ENCODE data around the gene GADL1.
A peak's percentile ranks its signal among the peaks of the same experiment; 100 is the strongest.

GADL1 gene

DNA sequence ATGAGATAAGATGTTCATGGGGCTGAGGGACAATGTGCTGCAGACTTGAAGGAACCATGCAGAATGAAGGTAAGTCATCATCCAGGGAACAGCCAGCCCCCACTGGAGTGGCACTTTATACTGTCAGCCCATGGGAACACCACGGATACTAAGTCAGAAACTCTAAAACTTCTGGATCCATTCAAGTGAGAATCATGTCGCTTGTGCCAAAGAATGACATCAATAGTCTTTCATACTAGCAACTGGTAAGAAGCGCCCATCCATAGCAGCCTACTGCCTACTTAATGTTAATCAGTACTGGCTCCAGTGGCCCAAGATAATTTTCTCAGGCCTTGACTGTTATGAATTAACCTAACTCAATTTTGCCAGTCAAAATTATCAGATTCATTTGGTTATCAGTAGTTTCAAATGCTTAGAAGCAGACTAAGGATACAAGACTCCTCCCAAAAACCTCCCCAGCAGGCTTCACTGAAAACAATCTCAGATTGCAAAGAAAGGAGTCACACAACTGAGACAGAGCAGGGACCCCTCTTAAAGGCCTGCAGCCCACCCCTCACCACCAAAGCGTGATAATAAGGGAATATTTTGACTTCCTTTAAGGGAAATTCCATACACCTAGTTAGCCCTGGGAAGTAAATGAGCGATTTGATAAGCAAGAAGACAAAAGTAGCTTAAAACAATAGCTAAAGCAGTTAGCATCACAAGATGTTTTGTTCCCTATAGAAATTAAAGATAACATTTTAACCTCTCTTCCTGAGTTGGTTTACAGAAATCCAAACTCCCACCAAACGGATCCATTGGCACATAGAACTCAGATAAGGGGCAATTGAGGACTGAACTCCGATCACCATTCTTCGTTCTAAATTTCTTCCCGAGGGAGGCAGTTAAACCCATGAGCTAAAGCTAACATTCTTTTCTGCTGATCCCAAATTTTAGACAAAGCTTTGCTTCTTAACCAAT, 189.2 kb downstream of the GADL1 start:
- intact Hi-C loops (cut with DNase I), result no loop called here

DNA sequence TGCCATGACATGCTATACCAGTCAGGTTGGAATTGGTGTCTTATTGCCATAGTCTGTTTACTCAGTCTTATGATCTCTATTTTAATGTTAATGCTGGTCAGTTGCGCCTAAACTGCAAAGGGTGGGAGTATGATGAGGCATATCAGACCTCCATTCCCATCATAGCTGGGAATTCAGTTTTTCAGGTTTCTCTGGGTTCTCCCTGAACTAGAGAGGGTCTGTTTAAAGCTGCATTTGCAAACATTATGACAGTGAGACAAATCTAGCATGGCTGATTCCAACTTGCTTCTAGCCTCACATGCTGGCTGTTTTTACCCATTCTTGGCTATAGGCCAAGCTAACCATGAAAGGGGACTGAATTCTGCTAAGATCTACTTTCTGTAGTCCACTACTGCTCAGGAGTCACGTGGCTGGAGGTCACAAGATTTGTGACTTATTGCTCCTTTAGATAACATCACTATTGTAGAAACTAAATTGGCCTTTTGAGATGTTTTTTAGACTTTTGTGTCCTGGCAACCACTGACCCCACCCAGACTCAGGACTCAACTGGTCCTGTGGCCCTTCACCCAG, 191.5 kb downstream of the GADL1 start:
- intact Hi-C loops (cut with DNase I), result no loop called here
- no peak for DNase-seq

More for the DNA sequence above, 189.2 kb downstream of the GADL1 start:
- no peak for DNase-seq

DNA sequence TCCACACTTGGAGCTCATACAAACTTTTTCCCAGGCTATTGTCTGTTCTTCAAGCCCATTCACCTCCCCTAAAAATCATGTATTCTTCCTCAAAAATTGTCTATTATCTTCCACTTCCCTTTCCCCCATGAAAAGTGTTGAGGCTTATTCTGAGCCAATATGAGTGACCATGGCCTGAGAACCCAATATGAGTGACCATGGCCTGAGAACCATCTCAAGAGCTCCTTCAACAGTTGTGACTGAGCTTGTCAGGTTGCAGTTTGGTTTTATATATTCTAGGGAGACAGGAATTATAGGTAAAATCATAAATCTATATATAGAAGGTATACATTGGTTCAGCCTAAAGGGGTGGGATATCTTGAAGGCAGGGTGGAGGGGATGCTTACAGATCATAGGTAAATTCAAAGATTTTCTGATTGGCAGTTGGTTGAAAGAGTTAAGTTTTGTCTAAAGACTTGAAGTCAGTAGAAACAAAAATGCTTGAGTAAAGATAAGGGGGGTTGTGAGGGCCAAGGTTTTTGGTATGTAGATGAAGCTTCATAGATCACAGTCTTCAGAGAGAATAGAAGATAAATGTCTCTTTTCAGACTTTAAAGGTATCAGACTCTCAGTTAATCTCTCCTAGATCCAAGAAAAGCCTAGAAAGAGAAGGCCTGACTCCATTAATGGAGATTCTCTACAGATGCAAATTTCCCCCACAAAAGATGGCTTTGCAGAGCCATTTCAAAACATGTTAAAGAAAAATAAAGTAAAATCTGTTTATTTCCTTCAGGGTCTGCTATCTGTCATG, 192.2 kb downstream of the GADL1 start:
- DNase-seq, result no peak
- intact Hi-C loops (cut with DNase I), result no loop called here

DNA sequence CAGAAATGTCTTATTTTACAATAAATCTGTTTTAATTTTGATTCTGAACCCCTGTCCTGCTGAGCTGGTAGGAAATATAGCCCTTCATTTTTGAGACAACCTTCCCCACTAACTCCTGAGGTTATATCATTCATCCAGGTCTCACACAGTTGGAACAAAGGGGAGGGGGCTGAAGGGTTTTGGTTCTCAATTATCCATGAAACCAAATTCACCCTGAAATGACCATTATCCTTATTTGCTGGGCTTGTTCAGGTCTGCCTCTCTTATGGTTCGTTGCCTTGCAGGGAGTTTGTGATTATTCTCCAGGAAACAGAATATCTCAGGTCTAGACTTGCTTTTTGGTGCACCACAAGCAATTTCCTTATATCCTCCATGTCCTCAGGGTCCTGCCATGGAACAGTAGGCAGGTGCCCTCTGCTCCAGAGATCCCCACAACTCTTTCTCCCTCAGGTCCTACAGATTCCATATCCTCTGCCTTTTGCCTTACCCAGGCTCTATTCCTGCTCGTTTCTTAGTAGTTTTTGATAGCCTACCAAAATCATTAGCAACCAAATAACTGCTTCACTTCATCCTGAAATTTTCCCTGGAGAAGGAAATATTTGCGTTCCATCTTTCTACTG, 193.6 kb downstream of the GADL1 start:
- intact Hi-C loops (cut with DNase I), result no loop called here
- DNase-seq, result no peak

DNA sequence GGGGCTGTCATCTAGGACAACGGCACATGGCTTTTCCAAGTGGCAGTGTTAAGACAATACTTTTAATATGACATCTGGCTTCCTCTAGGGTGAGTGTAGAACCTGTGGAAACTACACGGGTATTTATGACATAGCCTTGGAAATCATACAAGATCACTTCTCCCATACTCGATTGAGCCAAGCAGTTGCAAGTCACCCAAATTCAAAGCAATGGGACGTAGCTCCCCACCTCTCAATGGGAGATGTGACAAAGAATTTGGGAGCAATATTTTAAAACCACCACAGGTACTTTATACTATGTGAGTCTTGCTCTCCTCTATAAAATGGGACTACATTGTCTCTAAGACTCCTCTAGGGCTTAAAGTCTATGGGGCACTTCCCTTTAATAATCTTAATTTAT, 194.5 kb downstream of the GADL1 start:
- intact Hi-C loops (cut with DNase I), result loop anchor here (10.0 kb wide), 1 partner anchor 505 kb away; no protein-coding TSS in a partner anchor
- DNase-seq, result no peak

DNA sequence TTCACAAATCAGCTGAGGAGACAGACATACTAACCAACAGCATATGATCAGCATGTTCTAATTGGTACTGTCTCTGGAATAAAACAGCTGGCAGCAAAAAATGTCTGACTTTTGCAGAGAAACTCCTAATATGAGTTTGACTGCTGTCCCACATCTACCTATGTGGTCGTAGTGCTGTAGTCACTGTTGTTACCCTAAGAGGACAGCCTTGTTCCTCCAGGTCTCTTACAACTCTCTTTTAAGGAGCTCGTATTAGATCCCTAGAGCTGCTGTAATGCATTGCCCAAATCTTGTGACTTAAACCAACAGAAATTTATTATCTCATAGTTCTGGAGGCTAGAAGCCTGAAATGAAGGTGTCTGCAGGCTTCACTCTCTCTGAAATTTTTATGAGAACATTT, 195.9 kb downstream of the GADL1 start:
- intact Hi-C loops (cut with DNase I), result loop anchor here (10.0 kb wide), 1 partner anchor 504 kb away; no protein-coding TSS in a partner anchor
- DNase-seq, result no peak

DNA sequence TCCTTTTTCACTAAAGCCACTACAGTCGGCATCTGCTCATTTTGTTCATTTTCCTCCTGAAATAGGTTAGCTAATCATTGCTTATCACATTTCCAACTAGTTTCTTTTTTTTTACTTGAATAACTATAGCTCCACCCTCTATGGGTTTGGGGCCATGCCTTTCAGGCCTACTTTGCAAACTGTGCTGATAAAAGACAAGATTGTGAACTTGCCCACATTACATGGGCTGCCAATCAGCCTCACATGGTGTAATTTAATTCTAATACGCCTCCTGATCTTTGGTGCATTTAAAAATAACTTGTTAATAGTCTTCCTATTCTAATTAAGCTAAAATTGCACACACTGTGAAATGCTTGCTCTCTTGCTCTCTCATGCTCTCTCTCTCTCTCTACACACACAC, 197.6 kb downstream of the GADL1 start:
- intact Hi-C loops (cut with DNase I), result loop anchor here (10.0 kb wide), 1 partner anchor 502 kb away; no protein-coding TSS in a partner anchor
- DNase-seq, result peak in 8 of 42 donors; percentile 20 to 66 (median 38)

DNA sequence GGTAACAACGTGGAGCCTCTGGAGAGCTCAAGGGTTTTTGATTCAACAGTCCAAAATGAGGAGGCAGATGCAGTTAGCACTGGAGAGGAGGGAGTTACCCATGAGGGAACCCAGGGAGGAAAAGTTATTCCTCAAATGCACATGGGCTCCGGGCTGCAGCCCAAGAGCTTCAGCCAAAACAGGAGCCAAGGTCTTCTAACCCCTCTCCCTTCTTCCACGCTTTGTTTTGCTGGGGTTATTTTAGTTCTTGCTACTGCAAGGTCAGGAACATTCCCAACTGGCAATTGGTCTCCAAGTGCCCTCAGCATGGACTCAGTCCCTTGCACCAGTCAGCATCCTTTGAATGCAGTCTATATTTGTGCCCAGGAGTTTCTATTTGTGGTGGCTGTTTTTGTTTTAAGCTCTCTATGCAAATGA, 198.1 kb downstream of the GADL1 start:
- DNase-seq, result peak in 14 of 42 donors; percentile 4 to 49 (median 30)
- intact Hi-C loops (cut with DNase I), result loop anchor here (10.0 kb wide), 1 partner anchor 502 kb away; no protein-coding TSS in a partner anchor

DNA sequence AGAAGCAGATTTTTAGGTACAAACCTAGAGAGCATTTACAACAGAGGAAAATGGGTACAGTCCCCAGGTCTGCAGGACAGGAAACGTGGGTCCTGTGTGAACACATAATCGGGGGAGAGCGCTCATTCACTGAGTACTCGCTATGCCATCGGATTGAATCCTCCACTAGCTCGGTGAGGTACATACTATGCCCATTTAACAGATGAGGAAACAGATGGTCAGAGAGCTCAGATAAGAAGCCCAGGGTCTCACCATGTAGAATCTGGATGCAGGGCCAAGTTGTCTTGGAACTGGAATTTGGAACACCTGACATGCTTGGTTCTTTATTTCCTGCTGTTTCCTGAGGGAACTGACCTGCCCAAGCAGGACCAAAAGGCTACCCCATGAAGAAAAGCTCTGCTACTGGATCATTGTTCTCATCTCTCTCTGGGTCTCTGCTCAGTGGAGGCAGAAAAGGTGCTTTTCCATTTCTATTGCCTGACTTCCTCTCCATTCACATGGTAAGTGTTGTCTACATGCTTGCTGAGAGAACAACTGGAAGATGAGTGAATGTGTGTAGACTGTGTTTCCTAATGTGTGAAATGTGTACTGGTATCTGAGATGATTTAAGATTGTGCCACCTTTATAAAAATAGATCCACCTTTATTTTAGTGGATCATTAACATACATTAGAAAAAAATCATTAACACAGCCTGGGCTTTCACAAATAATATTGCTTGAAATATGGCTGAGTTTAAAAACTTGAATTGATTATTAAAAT, 199.0 kb downstream of the GADL1 start:
- DNase-seq, result no peak
- intact Hi-C loops (cut with DNase I), result loop anchor here (10.0 kb wide), 1 partner anchor 501 kb away; no protein-coding TSS in a partner anchor

DNA sequence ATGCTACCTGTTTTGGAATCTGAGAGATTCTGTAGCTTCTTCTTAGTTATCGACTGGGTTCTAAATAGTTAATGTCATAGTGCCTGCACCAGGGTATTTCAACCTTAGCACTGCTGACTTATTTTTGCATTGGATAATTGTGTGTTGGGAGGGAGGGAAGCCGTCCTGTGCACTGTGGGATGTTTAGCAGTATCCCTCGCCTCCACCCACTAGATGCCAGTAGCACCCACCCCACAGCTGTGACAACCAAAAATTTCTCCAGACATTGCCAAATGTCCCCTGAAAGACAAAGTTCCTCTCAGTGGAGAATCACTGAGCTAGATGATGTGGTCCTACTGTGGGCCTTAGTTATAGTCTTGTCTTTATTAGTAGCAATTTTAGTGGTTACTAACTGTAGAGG, 199.8 kb downstream of the GADL1 start:
- intact Hi-C loops (cut with DNase I), result loop anchor here (10.0 kb wide), 1 partner anchor 500 kb away; no protein-coding TSS in a partner anchor
- DNase-seq, result no peak

DNA sequence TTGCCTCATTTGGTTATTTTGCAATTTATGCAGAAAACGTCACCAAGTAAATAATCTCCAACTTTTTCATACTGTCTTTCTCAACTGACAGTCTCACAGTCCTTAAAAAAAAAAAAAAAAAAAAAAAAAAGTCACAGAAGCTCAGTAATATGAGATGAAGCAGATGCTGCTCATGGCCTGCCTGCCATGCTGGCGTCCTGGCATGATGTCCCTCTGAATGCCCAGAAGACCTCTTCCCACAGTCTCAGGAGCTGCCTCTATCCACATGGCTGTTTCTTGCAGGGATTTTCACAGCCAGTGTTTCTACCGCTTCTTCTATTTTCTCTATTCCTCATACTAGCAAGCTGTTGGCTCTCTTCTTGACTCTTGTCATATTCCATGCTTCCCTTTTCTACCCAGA, 200.3 kb downstream of the GADL1 start:
- DNase-seq, result no peak
- intact Hi-C loops (cut with DNase I), result loop anchor here (10.0 kb wide), 1 partner anchor 499 kb away; no protein-coding TSS in a partner anchor

DNA sequence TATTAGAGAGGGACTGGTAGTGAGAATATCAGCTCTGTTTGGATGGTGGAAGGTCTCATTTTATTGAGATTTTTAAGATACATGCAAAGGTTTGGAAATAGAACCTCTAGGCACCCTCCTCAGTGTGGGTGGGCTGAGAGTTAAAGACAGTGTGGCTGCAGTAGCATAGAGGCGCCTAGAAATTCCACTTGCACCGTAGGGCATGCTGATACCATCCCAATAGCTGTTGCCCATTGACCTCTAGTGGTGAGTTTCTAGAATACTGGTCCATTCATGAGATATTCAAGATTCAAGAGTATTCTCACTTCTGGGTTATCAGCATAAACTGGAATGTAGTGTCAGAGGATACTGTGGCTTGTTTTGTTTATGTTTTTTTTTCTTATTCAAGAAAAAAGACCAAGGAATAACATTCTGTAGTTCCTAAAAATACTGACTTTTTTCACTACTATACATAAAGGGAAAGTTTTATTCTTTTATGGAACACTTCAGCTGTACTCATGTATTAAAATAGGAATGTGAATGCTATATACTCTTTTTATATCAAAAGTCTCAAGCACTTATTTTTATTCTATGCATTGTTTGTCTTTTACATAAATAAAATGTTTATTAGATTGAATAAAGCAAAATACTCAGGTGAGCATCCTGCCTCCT, 200.9 kb downstream of the GADL1 start:
- intact Hi-C loops (cut with DNase I), result loop anchor here (10.0 kb wide), 1 partner anchor 499 kb away; no protein-coding TSS in a partner anchor
- peak in 34 of 42 donors; percentile 15 to 84 (median 61) for DNase-seq

DNA sequence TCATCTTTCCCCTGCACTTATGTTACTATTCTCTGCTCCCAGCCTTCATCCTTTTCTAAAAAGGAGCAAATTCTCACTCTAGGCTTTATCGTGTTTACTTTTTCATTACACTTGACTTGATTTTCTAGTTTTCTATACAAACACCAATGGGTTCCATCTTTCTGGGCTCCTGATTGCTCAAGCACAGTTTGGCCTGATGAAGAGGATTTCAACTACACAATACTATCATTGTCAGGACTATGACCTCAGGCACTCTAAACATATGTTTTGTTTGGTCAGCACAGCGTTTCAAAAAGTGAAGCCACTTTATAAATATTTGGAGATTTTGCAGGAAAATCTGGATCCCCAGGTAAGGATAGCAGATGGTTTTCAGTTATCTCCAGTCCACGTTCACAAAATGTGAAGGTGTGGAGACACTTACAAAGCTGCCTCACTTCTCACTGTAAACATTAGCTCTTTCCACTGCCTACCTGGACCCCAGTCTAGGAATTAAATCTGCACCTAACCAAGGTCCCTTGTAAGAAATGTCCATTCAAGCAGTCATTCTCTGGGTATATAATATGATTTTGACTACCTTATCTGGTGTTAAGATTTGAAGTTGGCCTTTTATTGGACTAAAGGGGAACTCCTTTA, 201.8 kb downstream of the GADL1 start:
- DNase-seq, result no peak
- intact Hi-C loops (cut with DNase I), result loop anchor here (10.0 kb wide), 1 partner anchor 498 kb away; no protein-coding TSS in a partner anchor

DNA sequence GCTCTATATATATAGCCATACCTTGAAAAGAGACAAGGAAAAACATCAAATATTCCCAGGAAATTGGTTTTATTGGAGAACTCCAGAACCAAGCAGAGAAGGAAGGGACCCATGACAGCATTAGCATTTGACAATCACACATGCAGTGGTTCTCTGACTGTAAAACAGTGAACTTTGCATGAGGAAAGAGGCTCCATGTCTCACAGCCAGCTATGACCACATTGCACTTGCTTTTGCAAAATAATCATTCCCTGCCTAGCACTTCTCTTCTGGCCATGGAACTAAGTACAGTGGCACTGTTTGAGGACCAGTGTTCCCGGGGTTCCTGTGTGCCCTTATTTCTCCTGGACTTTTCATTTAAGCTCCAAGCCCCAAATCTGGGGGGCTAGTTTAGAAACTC, 202.5 kb downstream of the GADL1 start:
- intact Hi-C loops (cut with DNase I), result loop anchor here (10.0 kb wide), 1 partner anchor 497 kb away; no protein-coding TSS in a partner anchor
- no peak for DNase-seq

DNA sequence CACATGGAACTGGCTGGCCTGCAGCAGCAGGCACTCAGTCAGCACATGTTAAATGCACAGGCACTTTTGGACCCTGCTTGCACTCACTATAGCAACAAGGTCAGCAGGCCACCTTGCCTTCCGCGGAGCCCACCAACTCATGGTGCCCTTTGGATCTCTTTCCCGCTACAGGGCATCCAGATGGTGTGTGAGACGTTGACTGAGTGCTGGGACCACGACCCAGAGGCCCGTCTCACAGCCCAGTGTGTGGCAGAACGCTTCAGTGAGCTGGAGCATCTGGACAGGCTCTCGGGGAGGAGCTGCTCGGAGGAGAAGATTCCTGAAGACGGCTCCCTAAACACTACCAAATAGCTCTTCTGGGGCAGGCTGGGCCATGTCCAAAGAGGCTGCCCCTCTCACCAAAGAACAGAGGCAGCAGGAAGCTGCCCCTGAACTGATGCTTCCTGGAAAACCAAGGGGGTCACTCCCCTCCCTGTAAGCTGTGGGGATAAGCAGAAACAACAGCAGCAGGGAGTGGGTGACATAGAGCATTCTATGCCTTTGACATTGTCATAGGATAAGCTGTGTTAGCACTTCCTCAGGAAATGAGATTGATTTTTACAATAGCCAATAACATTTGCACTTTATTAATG, 203.1 kb downstream of the GADL1 start:
- no peak for DNase-seq
- intact Hi-C loops (cut with DNase I), result loop anchor here (10.0 kb wide), 1 partner anchor 497 kb away; no protein-coding TSS in a partner anchor

DNA sequence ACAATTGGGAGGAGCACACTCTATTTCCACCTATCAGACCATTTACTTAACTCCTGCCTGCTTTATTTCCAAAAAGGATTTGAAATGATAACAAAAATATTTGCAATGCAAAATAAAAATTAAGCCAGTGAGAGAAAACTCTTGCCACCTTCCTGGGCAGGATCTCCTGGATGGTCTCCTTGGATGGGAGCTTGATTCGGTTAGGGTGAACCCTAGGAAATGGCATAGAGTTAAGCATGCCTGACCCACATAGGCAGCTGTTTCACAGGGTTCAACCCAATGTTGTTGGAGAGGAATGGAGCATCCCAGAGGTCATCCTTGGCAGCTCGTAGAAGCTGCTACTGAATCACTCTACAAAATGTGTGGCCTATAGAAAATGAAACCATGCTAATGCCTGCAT, 204.3 kb downstream of the GADL1 start:
- intact Hi-C loops (cut with DNase I), result loop anchor here (10.0 kb wide), 1 partner anchor 495 kb away; no protein-coding TSS in a partner anchor
- no peak for DNase-seq
